ENCODE results near the gene CHFR. TPM values are rescaled to one million over a fixed set of nuclear protein-coding genes. Genes with fewer than 3 reads are reported as not detected.

CHFR gene
- total and polyA plus RNA-seq, 2 experiments from 2014 or later = 23.0 to 42.7 TPM

Other genes starting within 250 kb of the CHFR start
- gene POLE, start 200.3 kb downstream of the CHFR start, total RNA-seq (2014; rRNA removed; shearing (Covaris generic)) = 90.3 and 125 TPM in 2 replicates
- 29.6 and 33.6 TPM in 2 replicates for gene POLE, start 200.3 kb downstream of the CHFR start, polyA plus RNA-seq (2016; fragmentation: Nextera tagmentation; extraction: Ambion mirVana)
- gene PXMP2, start 200.0 kb downstream of the CHFR start, total RNA-seq (2014; rRNA removed; shearing (Covaris generic)) = 17.3 and 17.4 TPM in 2 replicates
- 19.7 and 24.5 TPM in 2 replicates for gene PXMP2, start 200.0 kb downstream of the CHFR start, polyA plus RNA-seq (2016; fragmentation: Nextera tagmentation; extraction: Ambion mirVana)
- gene PGAM5, start 176.8 kb downstream of the CHFR start, total RNA-seq (2014; rRNA removed; shearing (Covaris generic)) = 99.7 and 108 TPM in 2 replicates
- 31.1 and 33.0 TPM in 2 replicates for gene PGAM5, start 176.8 kb downstream of the CHFR start, polyA plus RNA-seq (2016; fragmentation: Nextera tagmentation; extraction: Ambion mirVana)
- gene ANKLE2, start 125.8 kb downstream of the CHFR start, total RNA-seq (2014; rRNA removed; shearing (Covaris generic)) = 63.7 and 68.4 TPM in 2 replicates
- 25.1 and 27.2 TPM in 2 replicates for gene ANKLE2, start 125.8 kb downstream of the CHFR start, polyA plus RNA-seq (2016; fragmentation: Nextera tagmentation; extraction: Ambion mirVana)
- 36.4 and 57.8 TPM in 2 replicates for gene GOLGA3, start 58.7 kb downstream of the CHFR start, total RNA-seq (2014; rRNA removed; shearing (Covaris generic))
- gene GOLGA3, start 58.7 kb downstream of the CHFR start, polyA plus RNA-seq (2016; fragmentation: Nextera tagmentation; extraction: Ambion mirVana) = 10.3 and 12.7 TPM in 2 replicates
- gene ZNF605, start 68.7 kb upstream of the CHFR start, total RNA-seq (2014; rRNA removed; shearing (Covaris generic)) = 14.4 and 17.1 TPM in 2 replicates
- 10.7 and 13.5 TPM in 2 replicates for gene ZNF605, start 68.7 kb upstream of the CHFR start, polyA plus RNA-seq (2016; fragmentation: Nextera tagmentation; extraction: Ambion mirVana)
- 12.4 and 18.9 TPM in 2 replicates for gene ZNF26, start 98.8 kb upstream of the CHFR start, total RNA-seq (2014; rRNA removed; shearing (Covaris generic))
- gene ZNF26, start 98.8 kb upstream of the CHFR start, polyA plus RNA-seq (2016; fragmentation: Nextera tagmentation; extraction: Ambion mirVana) = 2.5 and 4.8 TPM in 2 replicates
- gene ZNF84, start 149.9 kb upstream of the CHFR start, total RNA-seq (2014; rRNA removed; shearing (Covaris generic)) = 36.3 and 46.6 TPM in 2 replicates
- 15.0 and 21.1 TPM in 2 replicates for gene ZNF84, start 149.9 kb upstream of the CHFR start, polyA plus RNA-seq (2016; fragmentation: Nextera tagmentation; extraction: Ambion mirVana)
- 11.0 and 15.4 TPM in 2 replicates for gene ZNF140, start 193.3 kb upstream of the CHFR start, total RNA-seq (2014; rRNA removed; shearing (Covaris generic))
- 13.4 and 16.2 TPM in 2 replicates for gene ZNF140, start 193.3 kb upstream of the CHFR start, polyA plus RNA-seq (2016; fragmentation: Nextera tagmentation; extraction: Ambion mirVana)
- 5.4 and 5.5 TPM in 2 replicates for gene ZNF891, start 242.7 kb upstream of the CHFR start, total RNA-seq (2014; rRNA removed; shearing (Covaris generic))
- 1.6 and 1.8 TPM in 2 replicates for gene ZNF891, start 242.7 kb upstream of the CHFR start, polyA plus RNA-seq (2016; fragmentation: Nextera tagmentation; extraction: Ambion mirVana)
- 10.3 and 18.5 TPM in 2 replicates for gene ZNF10, start 243.0 kb upstream of the CHFR start, total RNA-seq (2014; rRNA removed; shearing (Covaris generic))
- 7.3 and 8.2 TPM in 2 replicates for gene ZNF10, start 243.0 kb upstream of the CHFR start, polyA plus RNA-seq (2016; fragmentation: Nextera tagmentation; extraction: Ambion mirVana)

All from GM23338 (cell line).